Activated CD4-positive, alpha-beta T cell treated with anti-CD3 and anti-CD28 coated beads, Interleukin-2, amount 50 U/mL, for 1 hour (primary cell): ENCODE measurements around the gene LTBP1.
"Not testable (repeated sequence)": the region's sequence is repeated elsewhere in the genome, so short reads cannot be mapped to it uniquely, and the experiment has no call there.

Experiments used
- DNase-seq: peaks from one replicate; pipeline ENCODE4 v3.0.0-alpha.2; 2020

LTBP1 gene, protein sequence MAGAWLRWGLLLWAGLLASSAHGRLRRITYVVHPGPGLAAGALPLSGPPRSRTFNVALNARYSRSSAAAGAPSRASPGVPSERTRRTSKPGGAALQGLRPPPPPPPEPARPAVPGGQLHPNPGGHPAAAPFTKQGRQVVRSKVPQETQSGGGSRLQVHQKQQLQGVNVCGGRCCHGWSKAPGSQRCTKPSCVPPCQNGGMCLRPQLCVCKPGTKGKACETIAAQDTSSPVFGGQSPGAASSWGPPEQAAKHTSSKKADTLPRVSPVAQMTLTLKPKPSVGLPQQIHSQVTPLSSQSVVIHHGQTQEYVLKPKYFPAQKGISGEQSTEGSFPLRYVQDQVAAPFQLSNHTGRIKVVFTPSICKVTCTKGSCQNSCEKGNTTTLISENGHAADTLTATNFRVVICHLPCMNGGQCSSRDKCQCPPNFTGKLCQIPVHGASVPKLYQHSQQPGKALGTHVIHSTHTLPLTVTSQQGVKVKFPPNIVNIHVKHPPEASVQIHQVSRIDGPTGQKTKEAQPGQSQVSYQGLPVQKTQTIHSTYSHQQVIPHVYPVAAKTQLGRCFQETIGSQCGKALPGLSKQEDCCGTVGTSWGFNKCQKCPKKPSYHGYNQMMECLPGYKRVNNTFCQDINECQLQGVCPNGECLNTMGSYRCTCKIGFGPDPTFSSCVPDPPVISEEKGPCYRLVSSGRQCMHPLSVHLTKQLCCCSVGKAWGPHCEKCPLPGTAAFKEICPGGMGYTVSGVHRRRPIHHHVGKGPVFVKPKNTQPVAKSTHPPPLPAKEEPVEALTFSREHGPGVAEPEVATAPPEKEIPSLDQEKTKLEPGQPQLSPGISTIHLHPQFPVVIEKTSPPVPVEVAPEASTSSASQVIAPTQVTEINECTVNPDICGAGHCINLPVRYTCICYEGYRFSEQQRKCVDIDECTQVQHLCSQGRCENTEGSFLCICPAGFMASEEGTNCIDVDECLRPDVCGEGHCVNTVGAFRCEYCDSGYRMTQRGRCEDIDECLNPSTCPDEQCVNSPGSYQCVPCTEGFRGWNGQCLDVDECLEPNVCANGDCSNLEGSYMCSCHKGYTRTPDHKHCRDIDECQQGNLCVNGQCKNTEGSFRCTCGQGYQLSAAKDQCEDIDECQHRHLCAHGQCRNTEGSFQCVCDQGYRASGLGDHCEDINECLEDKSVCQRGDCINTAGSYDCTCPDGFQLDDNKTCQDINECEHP (N-terminal part only)

DNA sequence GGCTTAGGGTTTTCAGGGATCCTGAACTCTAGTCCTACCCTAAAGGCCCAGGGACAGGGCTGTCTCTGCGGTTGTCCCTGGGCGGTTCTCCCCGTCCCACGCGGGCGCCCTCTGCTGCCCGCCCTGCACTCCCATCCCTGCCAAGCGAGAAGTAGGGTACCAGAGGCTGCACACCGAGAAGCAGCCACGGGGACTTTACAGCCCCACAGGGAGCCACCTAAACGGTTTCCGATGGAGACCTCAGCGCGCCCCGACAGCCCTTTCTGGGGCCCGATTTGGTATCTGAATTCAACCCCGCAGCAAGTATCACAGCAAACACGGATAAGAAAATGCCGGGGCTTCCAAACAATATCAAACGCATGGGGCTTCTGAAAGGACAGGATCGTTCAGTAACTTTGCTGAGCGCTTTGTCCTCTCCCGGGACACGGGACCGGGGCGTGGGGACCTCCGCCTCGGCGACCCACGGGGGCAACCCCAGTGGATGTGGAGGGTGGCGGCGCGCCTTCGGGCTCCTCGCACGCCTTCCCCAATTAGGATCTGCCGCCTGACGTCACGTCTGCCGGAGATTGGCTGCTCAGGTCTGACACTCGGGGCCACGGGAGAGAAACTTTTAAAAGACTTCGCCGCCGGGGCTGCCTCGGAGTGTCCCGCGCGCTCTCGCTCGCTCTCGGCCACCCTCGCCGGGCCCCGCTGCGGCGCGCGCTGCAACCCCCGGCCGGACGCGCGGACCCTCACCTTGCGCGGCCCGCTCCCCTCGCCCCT, at the start of gene LTBP1:
LTBP1 (plus strand) TSS at position 640 of the 762 bp plus-strand sequence. CDS start 372 bp downstream, outside the sequence.
- DNase-seq: peak; percentile 44

DNA sequence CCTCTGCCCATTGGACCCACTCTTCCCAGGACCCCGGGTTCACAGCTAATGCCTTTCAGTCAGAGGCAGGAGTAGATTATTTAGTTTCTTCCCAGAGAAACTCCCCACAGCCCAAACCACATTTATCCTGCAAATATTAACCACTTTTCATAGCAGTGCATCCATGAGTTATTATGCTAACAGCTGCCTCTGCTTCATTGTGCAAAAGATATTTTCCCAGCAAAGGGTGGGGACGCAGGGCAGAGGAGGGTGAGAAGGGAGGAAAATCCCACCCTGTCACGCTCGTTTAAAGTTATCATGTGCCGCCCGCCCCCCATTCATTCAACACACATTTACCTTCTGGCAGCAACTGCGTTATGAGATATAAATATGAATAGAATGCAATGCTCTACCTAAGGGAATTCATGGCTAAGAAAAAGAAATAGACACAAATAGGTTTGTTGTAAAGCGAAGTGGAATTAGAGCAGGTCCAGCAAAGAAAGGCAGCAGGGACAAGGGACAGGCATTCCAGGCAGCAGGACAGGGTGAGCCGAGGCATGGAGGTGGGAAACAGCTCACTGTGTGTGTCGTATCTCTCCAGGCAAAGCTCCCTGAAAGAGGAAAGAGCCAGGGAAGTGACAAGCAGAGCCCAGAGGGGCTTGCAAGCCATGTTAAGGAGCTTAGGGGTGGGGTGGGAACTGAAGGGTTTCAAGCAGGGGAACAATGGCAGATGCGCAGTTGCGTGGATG, 46.3 kb upstream of the LTBP1 start:
- no peak for DNase-seq

DNA sequence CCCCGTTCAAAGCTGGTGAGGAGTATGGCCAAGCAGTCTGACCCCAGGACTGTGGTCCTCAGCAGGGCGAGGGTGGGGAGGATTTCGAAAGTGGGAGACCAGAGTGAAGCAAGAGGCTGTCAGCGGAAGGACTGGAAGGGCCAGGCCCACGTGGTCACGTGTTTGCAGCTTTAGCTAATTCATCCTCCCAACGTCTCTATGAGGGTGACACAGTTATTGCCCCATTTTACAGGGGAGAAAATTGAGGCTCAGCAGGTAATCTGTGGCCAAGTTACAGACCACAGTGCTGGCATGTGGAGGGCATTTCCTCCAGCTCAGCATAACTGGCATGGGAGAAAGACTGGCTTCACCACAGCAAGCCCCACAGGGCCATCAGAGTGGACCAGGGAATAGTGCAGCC, 45.4 kb upstream of the LTBP1 start:
- DNase-seq: no peak

GRCh38 chr2:32902174-32902573, 44.6 kb upstream of the LTBP1 start:
- no peak for DNase-seq

DNA sequence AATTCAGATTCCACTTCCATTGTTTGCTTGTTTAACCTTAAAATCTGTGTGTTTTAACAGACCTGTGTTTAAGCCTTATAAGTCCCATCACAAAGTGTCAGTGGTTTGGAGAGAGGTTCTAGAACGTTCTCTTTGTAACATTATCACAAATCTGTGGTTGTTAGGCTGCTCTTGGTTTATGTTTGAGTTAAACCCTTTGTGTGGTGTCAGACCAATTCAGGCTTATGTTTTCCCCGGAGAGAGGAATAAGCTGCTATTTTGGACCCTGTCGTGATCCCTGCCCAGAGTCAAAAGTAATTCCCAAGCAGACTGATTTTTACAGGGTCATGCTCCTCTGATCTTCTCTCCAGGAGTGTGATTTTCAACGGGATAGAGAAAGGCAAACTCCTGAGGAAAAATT, 43.8 kb upstream of the LTBP1 start:
- DNase-seq: no peak

DNA sequence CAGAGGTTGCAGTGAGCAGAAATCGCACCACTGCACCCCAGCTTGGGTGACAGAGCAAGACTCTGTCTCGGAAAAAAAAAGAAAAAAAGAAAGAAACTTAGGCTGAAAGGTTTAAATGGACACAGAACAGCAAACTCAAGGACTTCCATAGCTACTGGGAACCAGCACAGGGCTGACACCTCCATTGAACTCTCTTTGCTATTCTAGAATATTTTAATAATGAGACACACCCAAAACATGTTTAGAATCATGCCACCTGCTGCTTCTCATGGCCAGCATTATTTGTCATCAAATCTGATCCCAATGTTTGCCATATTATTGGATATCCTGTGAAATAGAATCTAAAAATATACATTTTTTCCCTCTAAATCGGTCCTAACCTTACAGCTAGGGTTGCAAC, 42.7 kb upstream of the LTBP1 start:
- no peak for DNase-seq

DNA sequence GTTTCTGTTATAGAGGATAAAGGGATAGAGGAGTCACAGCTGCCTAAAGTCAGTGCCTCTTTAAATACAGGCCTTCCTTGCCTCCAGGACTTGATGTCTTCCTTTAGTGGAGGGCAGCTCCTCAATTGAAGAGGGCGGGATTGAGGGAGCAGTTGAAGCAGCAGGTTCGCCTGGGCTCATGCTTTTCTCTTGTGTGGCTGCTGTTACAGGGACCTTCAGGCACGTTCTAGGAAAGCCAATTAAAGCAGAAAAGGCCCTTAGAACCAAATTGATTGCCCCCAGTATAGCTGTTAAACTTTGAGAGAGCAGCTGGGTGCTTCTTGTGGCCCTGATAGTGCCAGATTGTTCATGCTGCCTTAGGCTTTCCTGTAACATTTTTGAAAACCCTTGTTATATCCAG, 42.0 kb upstream of the LTBP1 start:
- DNase-seq: no peak

GRCh38 chr2:32905270-32905669, 41.5 kb upstream of the LTBP1 start:
- no peak for DNase-seq

DNA sequence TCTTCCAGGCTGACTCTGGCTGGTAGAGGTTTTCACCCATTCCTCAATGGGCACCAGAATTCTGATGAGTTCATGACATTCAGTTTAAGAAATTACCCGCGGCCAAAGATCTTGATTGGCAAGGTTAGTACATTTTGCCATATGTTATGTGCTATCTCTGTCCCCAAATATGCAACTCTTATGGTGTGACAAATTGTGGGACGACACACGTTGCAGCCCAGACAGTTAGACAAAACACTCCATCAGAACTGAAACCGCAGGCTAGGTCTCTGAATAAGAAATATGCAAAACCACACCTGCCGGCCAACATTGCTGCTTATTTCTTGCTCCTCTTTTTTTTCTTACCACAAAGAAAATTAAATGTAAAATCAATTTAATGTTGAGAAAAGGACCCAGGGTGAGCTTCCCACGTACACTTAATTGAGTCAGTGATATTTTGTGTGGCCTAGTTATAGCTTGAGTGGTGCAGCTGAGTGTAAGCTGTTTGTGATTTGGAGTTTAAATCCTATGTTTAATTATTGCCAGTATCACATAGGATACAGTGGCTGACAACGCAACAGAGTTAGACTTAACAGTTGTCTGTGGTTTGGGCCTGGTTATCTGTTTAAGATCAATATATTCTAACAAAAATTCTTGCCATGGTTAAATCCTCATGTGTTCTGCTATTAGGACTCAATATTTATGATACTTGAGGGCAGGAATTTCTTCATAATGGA, 35.7 kb upstream of the LTBP1 start:
- DNase-seq: no peak

DNA sequence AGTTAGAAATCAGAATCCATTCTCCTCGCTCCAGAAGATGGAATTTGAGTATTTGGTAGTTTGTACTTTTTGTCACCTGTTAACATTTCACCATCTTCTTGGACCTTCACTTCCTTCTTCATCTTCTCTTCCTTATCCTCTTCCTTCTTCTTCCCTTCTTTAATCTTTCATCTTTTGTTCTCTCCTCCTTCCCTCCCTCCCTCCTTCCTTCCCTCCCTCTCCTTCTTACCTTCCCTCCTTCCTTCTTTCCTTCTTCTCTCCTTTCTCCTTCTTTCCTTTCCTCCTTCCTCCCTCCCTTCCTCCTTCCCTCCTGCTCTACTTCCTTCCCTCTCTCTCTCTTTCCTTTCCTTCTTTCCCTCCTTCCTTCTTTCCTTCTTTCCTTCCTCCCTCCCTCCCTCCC, 31.1 kb upstream of the LTBP1 start:
- no peak for DNase-seq

DNA sequence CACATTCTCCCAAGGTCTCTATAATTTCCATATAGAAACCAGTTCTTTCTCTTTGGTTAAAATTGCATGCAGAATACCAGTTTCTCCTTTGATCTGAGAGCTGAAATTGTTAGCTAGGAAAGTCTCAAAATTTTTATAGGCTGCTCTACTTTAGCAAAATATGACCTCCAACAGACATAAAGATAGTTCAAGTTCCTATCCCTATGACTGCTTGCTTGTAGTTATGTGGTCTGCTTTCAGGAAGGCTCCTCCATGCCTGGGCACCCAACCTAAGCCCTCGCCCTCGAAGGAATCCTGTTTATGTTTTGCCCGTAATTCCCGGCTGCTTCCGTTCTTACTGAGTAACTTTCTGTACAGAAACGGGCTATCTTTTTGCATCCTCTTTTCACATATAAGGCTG, 28.0 kb upstream of the LTBP1 start:
- DNase-seq: no peak

DNA sequence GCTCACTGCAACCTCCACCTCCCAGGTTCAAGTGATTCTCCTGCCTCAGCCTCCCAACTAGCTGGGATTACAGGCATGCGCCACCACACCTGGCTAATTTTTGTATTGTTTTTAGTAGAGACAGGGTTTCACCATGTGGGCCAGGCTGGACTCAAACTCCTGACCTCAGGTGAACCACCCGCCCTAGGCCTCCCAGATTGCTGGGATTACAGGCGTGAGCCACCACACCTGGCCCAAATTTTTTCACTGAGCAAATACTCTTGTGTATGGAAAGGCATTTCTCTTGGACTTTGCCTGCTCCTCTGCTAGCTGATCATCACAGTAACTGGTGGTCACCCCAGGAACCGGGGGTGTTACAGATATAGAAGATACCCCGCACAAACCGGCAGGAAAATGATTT, 26.9 kb upstream of the LTBP1 start:
- DNase-seq: not testable (repeated sequence)

- DNase-seq: not testable (repeated sequence)
Observed at GRCh38 chr2:32921486-32921885, 25.3 kb upstream of the LTBP1 start.

DNA sequence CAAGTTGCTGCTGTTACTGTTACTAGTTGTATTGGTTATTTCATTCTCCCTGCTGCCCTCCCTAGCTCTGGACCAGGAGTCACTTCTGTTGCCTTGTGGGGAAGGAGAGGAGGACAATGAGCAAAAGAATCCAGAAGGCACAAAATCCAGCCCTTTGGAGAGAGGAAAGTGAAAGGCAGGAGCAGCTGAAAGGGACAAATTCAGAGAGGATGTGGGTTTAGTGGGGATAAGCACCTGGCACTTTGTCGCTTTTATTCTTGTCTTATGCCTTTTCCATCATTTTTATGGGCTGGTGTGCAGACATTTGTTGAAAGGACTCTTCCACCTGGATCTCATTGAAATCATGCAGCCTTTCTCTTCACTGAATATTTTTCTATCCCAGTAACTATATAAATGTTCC, 24.3 kb upstream of the LTBP1 start:
- DNase-seq: no peak

GRCh38 chr2:32923109-32923508, 23.6 kb upstream of the LTBP1 start:
- no peak for DNase-seq

DNA sequence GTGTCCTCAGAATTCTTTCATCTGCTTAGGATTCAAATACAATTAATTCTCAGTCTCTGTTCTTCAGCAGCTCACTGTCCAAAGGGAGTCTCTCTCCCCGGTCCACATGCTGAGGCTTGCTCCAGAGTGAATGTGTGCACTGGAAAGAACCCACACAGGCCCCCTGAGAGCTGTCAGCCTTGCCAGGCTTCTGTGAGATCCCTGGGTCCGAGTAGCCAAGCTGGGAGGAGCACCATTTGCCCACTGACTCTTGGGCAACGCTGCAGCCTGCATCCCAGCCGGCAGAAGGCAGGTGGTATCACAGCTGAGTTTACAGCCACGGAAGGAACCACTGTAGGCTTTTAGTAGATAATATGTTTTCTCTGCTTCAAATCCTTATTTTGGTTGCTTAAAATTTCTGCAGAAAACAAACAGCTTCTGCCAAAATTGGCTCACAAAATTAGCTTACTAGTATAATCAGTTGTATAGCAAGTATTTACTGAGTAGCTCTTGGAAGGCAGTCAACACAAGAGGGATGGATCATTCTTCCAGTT, 21.4 kb upstream of the LTBP1 start:
- DNase-seq: no peak

DNA sequence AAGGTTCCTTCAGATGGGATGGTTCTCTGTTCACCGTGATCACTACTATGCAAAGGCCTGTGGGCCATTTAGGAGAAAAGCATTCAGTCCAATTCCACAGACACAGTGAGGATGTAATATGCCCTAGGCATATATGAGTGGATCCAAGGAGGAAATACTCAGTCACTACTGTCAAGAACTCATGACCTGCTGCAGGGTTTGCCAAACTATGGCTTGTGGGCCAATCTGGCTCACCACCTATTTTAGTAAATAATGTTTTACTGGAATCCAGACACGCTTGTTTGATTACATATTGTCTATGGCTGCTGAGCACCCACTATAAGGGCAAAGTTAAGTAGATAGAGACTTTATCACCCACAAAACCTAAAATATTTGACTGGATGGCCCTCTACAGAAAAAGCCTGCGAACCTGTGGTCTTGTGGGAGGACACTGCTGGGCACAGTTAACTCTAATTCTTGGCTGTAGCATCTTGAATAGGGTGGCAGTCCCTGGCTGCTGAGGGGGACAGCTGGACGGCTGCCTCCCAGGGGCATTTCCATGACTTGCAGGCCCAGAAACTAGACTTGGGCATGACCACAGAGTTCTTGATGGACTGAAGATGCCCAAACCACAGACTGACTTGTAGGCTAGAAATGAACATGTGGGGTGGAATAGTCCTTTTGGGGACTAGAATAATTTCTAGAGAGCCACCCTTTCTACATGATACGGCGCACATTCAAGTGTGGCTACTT, 20.6 kb upstream of the LTBP1 start:
- no peak for DNase-seq

DNA sequence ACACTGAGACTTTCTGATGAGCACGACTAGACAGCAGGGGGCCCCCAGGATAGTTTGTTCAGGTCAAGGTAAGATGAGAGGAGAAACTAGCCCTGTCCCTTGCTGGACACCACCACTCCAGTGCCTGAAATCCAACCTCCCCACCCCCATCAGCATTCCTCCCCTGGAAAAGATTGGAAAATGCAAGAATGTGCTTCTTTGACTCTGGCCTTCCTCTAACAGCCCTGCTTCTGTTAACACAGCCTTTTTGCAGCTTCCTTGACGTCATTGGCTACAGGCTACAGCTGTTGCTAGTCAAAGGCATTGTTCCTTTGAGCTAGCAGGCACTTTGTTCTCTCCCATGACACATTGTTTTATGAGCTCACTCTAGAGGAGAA, 20.1 kb upstream of the LTBP1 start:
- DNase-seq: no peak

- no peak for DNase-seq
Observed at GRCh38 chr2:32930436-32930835, 16.3 kb upstream of the LTBP1 start.

GRCh38 chr2:32931519-32931918, 15.2 kb upstream of the LTBP1 start:
- DNase-seq: no peak
